Muscle layer of colon (tissue), 2 donors: Measurements from ENCODE around the gene MPPED2.

ENCODE experiments used
- H3K27ac ChIP-seq: one replicate; pipeline ENCODE4 v1.7.0; 2013; ENCODE audit warnings: low read depth, mild to moderate bottlenecking, low read length, moderate library complexity
- H3K27me3 ChIP-seq, 2 donors: one replicate each; pipeline ENCODE4 v1.7.0; 2013; ENCODE audit warnings: low read length in 2 of 2, mild to moderate bottlenecking in 2 of 2; ENCODE audit not compliant: insufficient read depth in 2 of 2, control insufficient read depth in 1 of 2
- H3K36me3 ChIP-seq: one replicate; pipeline ENCODE4 v1.7.0; 2013; ENCODE audit warnings: mild to moderate bottlenecking, low read length; ENCODE audit not compliant: insufficient read depth
- H3K4me1 ChIP-seq: one replicate; pipeline ENCODE4 v1.7.0; 2013; ENCODE audit warnings: mild to moderate bottlenecking, low read length; ENCODE audit not compliant: insufficient read depth
- H3K4me3 ChIP-seq, 2 donors: one replicate each; pipeline ENCODE4 v1.7.0; 2013; ENCODE audit warnings: low read length in 2 of 2, low read depth in 1 of 2, mild to moderate bottlenecking in 1 of 2, moderate library complexity in 1 of 2
- H3K9ac ChIP-seq: one replicate; pipeline ENCODE4 v1.7.0; 2013; ENCODE audit warnings: low read length
- H3K9me3 ChIP-seq: one replicate; pipeline ENCODE4 v1.7.0; 2013; ENCODE audit warnings: mild to moderate bottlenecking, low read length
- donor health status: abdominal sarcoma.
- donor health status: Adenocarcinoma of cecum.

Gene MPPED2

GRCh38 chr11:30586251-30587144, at the start of gene MPPED2:
TSS of gene MPPED2 (minus strand) at chr11:30586353. CDS start at chr11:30580373, 5,980 bp downstream.
- Histone ChIP-seq H3K9ac (peak within 1 kb of the TSS; percentile 56), H3K27me3 (no peaks in the 10 kb centered on the region), H3K27ac (peak within 1 kb of the TSS; percentile 73)

DNA sequence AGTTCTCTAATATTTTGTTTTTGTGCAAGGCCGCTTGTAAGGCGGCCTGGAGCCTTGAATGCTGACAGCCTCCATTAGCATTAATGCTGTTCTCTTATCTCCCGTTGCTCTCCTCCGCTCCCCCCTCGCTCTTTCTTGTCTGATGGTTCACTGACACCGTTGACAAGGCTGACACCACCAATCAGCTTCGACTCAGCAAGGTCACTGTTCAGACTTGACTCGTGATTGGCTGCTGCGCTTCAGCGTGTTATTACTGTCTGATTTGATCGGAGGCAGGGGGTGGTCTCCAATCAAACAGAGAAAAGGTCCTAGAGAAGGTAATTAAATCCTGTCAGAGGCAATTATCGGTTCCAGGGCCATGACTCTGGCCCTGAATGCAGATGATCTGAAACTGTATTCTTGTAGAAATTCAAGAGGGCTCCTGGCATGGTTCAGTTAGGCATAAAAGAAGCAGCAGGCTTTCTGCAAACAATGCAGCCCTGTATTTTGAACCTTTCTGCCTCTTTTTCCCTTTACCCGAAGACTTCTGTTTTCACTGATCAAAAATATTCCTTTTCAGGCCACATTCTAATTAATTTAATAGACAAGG, 49.3 kb upstream of the MPPED2 start:
- no peaks in the 10 kb centered on the region for H3K4me1 ChIP-seq
- H3K9ac ChIP-seq: no peak overlapping the region
- no peaks in the 10 kb centered on the region for H3K27me3 ChIP-seq
- no peak overlapping the region for H3K27ac ChIP-seq
- no peaks in the 10 kb centered on the region for H3K9me3 ChIP-seq
- H3K36me3 ChIP-seq: no peaks in the 10 kb centered on the region
- no peak overlapping the region for H3K4me3 ChIP-seq

More at GRCh38 chr11:30586251-30587144, at the start of gene MPPED2:
- H3K9me3 ChIP-seq: no peaks in the 10 kb centered on the region
- H3K4me3 ChIP-seq: peak within 1 kb of the TSS; percentile 72 to 96
- no peaks in the 10 kb centered on the region for H3K36me3 ChIP-seq
- H3K4me1 ChIP-seq: no peaks in the 10 kb centered on the region

GRCh38 chr11:30631148-30631547, 45.0 kb upstream of the MPPED2 start:
- Histone ChIP-seq H3K36me3 (no peaks in the 10 kb centered on the region), H3K9me3 (no peaks in the 10 kb centered on the region), H3K9ac (no peak overlapping the region), H3K4me3 (no peak overlapping the region), H3K27ac (no peak overlapping the region), H3K27me3 (no peaks in the 10 kb centered on the region), H3K4me1 (no peaks in the 10 kb centered on the region)

DNA sequence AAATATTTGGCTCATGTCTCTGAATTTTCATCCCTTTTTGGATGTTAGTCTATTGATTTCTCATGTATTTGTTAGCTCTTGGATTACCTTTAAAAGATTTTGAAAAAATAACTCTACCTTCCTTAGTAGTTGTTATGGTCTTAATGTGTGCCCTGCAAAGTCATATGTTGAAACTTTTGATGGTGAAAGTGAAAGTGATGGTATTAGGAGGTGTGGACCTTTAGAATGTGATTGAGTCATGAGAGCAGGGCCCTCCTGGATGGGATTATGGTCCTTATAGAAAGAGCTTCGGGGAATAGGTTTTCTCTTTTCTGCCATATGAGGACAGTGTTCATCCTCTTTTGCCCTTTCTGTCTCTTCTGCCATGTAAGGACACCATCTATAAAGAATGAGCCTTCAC, 33.6 kb upstream of the MPPED2 start:
- no peak overlapping the region for H3K9ac ChIP-seq
- no peak overlapping the region for H3K4me3 ChIP-seq
- H3K36me3 ChIP-seq: no peaks in the 10 kb centered on the region
- no peaks in the 10 kb centered on the region for H3K4me1 ChIP-seq
- no peaks in the 10 kb centered on the region for H3K27me3 ChIP-seq
- no peak overlapping the region for H3K27ac ChIP-seq
- no peaks in the 10 kb centered on the region for H3K9me3 ChIP-seq

DNA sequence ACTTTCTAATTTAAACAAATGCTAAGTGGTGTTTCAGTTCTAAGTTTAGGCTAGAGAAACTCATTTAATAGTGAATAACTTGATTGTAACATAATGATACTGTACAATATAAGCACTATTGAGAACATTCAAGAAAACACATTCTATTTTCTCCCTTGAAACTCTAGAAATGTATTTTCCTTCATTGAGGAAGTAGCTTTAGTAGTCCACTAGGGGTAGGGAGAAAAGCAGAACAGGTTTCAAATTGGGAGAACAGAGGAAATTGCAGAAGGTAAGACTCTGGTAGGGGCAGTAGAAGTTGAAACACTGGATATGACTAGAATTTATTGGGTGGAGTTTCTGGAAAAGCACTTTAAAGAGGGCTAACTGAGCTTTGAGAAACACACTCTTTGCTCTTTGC, 31.6 kb upstream of the MPPED2 start:
- no peak overlapping the region for H3K27ac ChIP-seq
- H3K9ac ChIP-seq: no peak overlapping the region
- no peak overlapping the region for H3K4me3 ChIP-seq
- no peaks in the 10 kb centered on the region for H3K4me1 ChIP-seq
- H3K36me3 ChIP-seq: no peaks in the 10 kb centered on the region
- no peaks in the 10 kb centered on the region for H3K9me3 ChIP-seq
- no peaks in the 10 kb centered on the region for H3K27me3 ChIP-seq

- Histone ChIP-seq H3K27me3 (no peaks in the 10 kb centered on the region), H3K4me1 (no peaks in the 10 kb centered on the region), H3K36me3 (no peaks in the 10 kb centered on the region), H3K9ac (no peak overlapping the region), H3K27ac (no peak overlapping the region), H3K9me3 (no peaks in the 10 kb centered on the region), H3K4me3 (no peak overlapping the region)
Observed at GRCh38 chr11:30610628-30611027, 24.5 kb upstream of the MPPED2 start.

DNA sequence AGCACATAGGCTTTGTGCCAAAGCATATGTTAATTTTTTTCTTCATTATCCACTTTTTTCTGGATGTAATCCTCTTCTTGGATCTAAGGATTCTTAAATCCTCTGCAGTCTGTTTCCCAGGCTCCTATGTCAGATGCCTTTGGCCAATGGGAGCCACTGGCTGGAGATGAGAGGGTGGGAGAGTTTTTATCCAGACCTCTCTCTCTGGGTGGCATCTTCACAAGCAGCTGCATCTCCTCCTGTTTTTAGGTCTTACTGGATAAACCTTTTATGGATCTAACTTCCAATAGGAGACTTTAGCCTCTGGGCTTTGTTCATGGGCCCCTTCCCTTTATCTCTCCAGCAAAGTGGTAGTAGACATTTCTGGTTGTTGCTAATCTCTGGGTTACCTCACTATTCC, 22.4 kb upstream of the MPPED2 start:
- H3K27me3 ChIP-seq: no peaks in the 10 kb centered on the region
- no peak overlapping the region for H3K27ac ChIP-seq
- no peaks in the 10 kb centered on the region for H3K4me1 ChIP-seq
- no peak overlapping the region for H3K9ac ChIP-seq
- H3K36me3 ChIP-seq: no peaks in the 10 kb centered on the region
- no peak overlapping the region for H3K4me3 ChIP-seq
- no peaks in the 10 kb centered on the region for H3K9me3 ChIP-seq

DNA sequence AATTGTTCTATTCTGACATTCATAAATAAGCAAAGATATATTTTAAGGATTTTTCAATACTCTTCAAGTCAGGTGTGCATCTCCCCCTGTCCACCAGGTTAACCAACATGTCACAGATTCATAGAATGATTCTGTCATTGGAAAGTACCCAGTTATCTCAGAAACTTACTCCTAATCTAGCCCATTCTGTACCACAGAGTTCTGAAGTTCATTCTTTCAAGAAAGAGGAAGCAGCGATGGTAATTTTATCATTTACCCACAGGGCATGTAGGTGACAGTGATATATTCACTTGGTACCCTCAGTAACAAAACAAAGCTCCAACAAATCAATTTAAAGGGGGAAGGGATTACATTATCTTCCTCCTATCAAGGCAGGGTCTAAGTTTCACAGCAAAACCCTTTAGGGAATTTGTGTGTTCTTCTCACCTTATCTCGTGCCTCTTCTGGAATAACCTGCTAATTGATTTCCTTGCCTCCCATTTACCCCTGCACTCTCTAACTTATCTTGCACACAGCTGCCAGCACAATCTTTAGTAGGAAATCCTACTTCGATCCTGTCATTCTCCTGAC, 19.0 kb upstream of the MPPED2 start:
- no peaks in the 10 kb centered on the region for H3K27me3 ChIP-seq
- no peak overlapping the region for H3K4me3 ChIP-seq
- H3K9me3 ChIP-seq: no peaks in the 10 kb centered on the region
- H3K9ac ChIP-seq: no peak overlapping the region
- H3K36me3 ChIP-seq: no peaks in the 10 kb centered on the region
- no peak overlapping the region for H3K27ac ChIP-seq
- no peaks in the 10 kb centered on the region for H3K4me1 ChIP-seq

DNA sequence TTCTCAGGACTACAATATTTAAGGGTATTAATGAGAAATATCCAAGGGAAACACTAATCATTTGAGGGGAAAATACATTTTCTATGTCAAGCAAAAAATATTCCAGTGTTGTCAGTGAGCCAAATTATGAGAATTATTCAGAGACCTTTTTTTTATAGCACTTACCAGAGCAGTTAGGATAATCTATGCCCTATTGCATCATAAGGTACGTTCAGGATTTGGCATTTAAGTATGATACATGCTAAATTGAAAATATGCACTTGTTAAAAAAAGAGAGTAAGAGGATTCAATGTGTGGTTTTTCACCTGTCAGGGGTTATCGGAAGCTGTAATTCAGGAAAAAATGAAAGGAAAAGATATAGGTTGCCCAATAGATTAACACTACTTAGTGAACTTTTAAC, 17.2 kb upstream of the MPPED2 start:
- H3K27ac ChIP-seq: no peak overlapping the region
- no peaks in the 10 kb centered on the region for H3K36me3 ChIP-seq
- no peaks in the 10 kb centered on the region for H3K27me3 ChIP-seq
- H3K9ac ChIP-seq: no peak overlapping the region
- no peak overlapping the region for H3K4me3 ChIP-seq
- no peaks in the 10 kb centered on the region for H3K4me1 ChIP-seq
- H3K9me3 ChIP-seq: no peaks in the 10 kb centered on the region

GRCh38 chr11:30596832-30597231, 10.7 kb upstream of the MPPED2 start:
- H3K9me3 ChIP-seq: no peaks in the 10 kb centered on the region
- H3K4me1 ChIP-seq: peaks cover 5% of the 10 kb centered on the region
- no peak overlapping the region for H3K9ac ChIP-seq
- H3K27ac ChIP-seq: no peak overlapping the region
- H3K36me3 ChIP-seq: no peaks in the 10 kb centered on the region
- H3K27me3 ChIP-seq: no peaks in the 10 kb centered on the region
- H3K4me3 ChIP-seq: no peak overlapping the region

GRCh38 chr11:30595934-30596333, 9.8 kb upstream of the MPPED2 start:
- H3K27me3 ChIP-seq: no peaks in the 10 kb centered on the region
- H3K4me1 ChIP-seq: peaks cover 5% of the 10 kb centered on the region
- H3K9ac ChIP-seq: no peak overlapping the region
- no peak overlapping the region for H3K27ac ChIP-seq
- H3K4me3 ChIP-seq: no peak overlapping the region
- no peaks in the 10 kb centered on the region for H3K9me3 ChIP-seq
- H3K36me3 ChIP-seq: no peaks in the 10 kb centered on the region
